Measurements from ENCODE around the gene SLIT1.

- TF ChIP-seq POLR2AphosphoS5 (IDR thresholded peaks at IDR 0.05; ENCODE audit: insufficient read depth in 1 of 2, low read depth in 1 of 2): no peak
- no peak for TF ChIP-seq CTCF (IDR thresholded peaks at IDR 0.05)
These were observed 114.3 kb downstream of the SLIT1 start for GRCh38 chr10:97071496-97071895.
